Measurements from ENCODE around the gene BFSP1.

DNA sequence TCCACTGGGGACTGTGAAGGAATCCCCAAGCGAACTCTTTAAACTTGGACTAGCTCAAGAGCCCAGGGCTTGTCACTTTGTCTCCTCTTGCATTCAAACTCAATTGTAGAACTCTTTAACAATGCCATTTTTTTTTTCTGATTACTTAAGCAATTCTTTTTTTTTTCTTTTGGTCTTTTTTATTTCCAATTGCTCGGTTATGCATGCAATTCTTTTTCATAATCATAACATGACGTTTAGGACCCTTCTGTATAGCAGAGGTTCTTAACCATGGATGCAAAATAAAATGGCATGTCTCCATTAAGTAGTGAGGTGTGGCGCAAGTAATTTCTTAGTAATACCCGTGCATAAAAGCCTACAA, 466 bp upstream of the BFSP1 start:
- TF ChIP-seq POLR2A (IDR thresholded peaks at IDR 0.05): no peak
- TF ChIP-seq, protein P1, sequence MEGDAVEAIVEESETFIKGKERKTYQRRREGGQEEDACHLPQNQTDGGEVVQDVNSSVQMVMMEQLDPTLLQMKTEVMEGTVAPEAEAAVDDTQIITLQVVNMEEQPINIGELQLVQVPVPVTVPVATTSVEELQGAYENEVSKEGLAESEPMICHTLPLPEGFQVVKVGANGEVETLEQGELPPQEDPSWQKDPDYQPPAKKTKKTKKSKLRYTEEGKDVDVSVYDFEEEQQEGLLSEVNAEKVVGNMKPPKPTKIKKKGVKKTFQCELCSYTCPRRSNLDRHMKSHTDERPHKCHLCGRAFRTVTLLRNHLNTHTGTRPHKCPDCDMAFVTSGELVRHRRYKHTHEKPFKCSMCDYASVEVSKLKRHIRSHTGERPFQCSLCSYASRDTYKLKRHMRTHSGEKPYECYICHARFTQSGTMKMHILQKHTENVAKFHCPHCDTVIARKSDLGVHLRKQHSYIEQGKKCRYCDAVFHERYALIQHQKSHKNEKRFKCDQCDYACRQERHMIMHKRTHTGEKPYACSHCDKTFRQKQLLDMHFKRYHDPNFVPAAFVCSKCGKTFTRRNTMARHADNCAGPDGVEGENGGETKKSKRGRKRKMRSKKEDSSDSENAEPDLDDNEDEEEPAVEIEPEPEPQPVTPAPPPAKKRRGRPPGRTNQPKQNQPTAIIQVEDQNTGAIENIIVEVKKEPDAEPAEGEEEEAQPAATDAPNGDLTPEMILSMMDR (IDR thresholded peaks at IDR 0.05): no peak
